Prostate gland (tissue), 2 donors: ENCODE measurements around the gene LPAR3.

Experiments
- CTCF ChIP-seq, 4 experiments: fragments of 200-600 bp in 2 of 4; fragments of 450-650 bp in 2 of 4; sonication (generic) in 2 of 4; IDR thresholded peaks; 1 replicate in 3 of 4; 2 replicates in 1 of 4; pipeline ENCODE4 v1.5.1; 2016 to 2019; ENCODE audit warnings: antibody characterized with exemption in 4 of 4, mild to moderate bottlenecking in 2 of 4, moderate library complexity in 2 of 4
- POLR2A ChIP-seq: fragments of 450-650 bp; IDR thresholded peaks from one replicate; pipeline ENCODE4 v1.6.1; 2016; ENCODE audit warnings: antibody characterized with exemption, mild to moderate bottlenecking

GRCh38 chr1:84913555-84913892 lies 20.5 kb upstream of the LPAR3 start:
- TF ChIP-seq CTCF (IDR thresholded peaks at IDR 0.05) (no peak), POLR2A (no peak)
